Activated CD4-positive, alpha-beta T cell treated with anti-CD3 and anti-CD28 coated beads for 48 hours (primary cell): Measurements from ENCODE around the gene ABI1.

ENCODE experiments used
- DNase-seq: peaks from one replicate; pipeline ENCODE4 v3.0.0-alpha.2; 2020

The ABI1 gene

DNA sequence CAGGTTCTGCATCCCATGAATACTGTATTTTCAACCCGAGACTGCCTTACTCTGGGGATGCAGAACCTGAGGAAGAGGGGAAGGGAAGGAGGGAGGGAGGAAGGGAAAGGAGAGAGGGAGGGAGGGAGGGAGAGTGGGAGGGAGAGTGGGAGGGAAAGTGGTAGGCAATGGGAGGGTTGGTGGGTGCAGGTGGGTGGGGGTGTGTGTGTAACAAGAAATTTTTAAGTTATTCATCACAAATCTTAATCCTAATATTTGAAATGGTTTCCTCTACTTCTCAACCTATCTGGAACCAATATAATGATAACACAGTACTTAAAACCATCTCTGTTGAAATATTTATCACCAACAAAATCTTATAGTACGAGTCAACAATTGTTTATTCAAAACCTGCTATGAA is 95.2 kb downstream of the ABI1 start:
- no peak for DNase-seq

GRCh38 chr10:26759008-26759407 is 101.8 kb downstream of the ABI1 start:
- no peak for DNase-seq

- no peak for DNase-seq
Measured at GRCh38 chr10:26755443-26755903, 105.3 kb downstream of the ABI1 start.

DNA sequence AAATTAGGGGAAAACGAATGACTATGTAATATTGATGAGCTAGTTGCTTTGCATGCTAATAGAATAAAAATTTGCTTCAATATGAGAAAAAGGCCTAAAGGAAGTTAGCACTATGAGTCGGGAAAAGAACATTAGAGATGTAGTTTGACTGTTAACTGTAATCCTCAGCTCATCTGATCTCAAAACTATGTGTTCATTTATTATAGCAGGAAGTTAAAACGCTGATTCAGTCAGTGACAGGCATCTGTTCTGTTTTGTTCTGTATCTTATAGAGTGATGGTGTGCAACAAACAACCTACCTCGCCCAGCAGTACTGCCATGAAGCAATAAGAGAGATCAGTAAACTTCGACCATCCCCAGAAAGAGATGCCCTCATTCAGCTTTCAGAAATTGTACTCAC is 114.7 kb downstream of the ABI1 start:
- no peak for DNase-seq

DNA sequence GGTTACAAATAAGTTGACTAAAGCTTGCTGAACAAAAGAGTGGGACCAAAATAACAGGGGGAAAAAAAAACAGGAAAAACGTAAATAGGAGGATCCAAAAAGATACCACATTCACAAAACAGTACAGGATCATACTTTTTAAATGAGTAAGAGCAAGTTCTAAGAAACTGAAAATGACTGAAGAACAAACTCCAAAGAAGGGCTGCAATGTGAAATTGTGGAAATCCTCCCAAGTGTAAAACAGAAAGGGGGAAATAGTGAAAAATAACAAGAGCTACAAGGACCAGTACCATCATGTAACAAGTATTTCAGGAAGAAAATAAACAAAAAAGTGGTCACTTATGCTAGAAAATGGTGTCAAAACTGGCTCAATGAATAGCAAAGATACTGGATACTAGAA is 116.9 kb downstream of the ABI1 start:
- DNase-seq: no peak

DNA sequence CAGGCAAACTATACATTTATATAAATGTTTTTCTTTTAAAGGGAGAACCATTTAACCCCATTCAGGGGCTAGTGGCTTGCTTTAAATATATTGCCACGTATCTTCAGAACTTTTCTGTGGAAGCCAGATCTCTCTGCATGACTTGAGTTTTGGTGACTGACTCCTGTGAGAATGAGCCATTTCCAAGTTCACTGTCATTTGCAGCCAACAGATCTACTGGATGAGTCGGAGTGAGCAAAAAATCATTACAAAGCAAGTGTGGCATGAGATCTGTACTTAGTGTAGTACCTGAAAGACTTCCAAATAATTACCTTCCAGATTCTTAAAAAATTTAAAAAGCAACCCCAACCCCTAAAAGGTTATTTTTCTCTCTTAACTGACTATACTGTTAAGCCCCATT is 117.7 kb downstream of the ABI1 start:
- no peak for DNase-seq

GRCh38 chr10:26741368-26741767 is 119.4 kb downstream of the ABI1 start:
- no peak for DNase-seq

DNA sequence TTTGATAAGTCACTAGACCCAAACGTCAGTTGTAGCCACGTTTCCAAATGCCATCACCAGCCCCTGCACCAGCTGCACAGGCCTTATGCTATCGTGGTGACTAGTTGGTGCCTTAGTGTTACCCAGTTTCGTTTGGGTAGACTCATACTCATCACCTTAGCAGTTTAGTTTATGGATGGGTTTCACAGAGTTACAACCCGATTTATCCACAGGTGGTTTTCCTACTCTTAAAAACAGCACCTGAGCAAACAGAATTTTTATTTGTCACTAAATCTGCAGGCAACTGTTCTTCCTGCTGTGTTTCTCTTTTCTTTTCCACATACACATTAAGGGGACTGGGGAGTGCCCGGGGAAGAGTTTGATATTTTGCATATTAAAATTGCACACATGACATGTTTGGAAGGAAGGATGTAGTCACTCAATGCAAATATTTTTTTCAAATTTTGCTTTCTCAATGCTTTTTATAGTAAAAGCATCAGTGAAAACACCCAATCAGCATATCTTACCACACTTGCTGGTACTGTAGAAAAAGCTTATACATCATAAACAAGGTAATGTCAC is 121.6 kb downstream of the ABI1 start:
- DNase-seq: peak; percentile 44

- DNase-seq: no peak
Measured at GRCh38 chr10:26738301-26738911, 122.4 kb downstream of the ABI1 start.

- DNase-seq: peak; percentile 53
Measured at GRCh38 chr10:26737730-26738129, 123.0 kb downstream of the ABI1 start.

- no peak for DNase-seq
Measured at GRCh38 chr10:26735435-26735834, 125.3 kb downstream of the ABI1 start.

DNA sequence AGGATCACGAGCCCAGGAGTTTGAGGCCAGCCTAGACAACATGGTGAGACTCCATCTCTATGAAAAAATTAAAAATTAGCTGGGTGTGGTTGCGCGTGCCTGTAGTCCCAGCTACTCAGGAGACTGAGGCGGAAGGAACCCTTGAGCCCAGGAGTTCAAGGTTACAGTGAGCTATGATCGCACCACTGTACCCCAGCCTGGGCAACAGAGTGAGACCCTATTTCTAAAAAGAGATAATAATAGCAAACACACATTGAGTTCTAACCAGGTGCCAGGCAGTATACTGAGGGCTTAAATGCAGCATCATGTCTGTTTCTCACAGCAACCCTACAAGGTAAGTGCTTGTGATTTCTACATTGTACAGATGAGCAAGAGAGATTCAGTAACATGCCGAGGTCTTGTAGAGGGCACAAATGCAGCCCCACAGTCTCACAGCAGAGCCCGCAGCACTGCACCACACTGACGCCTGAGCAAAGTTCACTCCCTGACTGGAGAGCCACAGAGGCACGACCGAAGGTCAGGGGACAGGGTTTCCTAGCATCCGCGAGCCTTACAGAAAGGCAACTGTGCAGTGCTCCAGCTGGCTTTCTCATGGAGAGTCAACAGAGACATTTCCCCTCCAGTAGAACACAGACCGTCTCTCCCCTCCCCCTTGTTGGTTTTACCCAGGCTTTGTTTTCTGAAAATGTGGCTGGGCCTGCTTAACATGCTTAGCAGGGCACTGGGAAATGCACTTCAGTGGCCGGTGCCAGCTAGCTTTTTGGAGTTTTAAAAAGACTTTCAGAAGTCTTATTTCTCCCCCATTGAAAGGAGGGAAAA is 126.8 kb downstream of the ABI1 start:
- DNase-seq: no peak

- DNase-seq: no peak
Measured at GRCh38 chr10:26730552-26730951, 130.2 kb downstream of the ABI1 start.

- DNase-seq: no peak
Measured at GRCh38 chr10:26729395-26729794, 131.4 kb downstream of the ABI1 start.

DNA sequence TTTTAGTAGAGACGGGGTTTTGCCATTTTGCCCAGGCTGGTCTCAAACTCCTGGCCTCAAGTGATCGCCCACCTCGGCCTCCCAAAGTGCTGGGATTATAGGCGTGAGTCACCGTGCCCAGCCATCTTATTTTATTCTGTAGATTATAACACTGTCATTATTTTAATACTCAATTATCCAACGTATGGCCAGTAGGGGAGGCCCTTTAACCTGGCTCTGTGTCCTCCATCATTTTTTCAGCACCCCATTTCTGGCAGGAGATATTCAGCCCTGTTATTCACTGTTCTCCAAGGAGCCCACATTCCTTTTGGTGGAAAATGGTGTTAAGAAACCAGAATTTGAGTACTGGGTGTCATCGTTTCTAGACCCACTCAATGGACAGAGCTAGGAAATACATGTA is 131.8 kb downstream of the ABI1 start:
- no peak for DNase-seq

- DNase-seq: no peak
Measured at GRCh38 chr10:26727005-26727404, 133.8 kb downstream of the ABI1 start.

DNA sequence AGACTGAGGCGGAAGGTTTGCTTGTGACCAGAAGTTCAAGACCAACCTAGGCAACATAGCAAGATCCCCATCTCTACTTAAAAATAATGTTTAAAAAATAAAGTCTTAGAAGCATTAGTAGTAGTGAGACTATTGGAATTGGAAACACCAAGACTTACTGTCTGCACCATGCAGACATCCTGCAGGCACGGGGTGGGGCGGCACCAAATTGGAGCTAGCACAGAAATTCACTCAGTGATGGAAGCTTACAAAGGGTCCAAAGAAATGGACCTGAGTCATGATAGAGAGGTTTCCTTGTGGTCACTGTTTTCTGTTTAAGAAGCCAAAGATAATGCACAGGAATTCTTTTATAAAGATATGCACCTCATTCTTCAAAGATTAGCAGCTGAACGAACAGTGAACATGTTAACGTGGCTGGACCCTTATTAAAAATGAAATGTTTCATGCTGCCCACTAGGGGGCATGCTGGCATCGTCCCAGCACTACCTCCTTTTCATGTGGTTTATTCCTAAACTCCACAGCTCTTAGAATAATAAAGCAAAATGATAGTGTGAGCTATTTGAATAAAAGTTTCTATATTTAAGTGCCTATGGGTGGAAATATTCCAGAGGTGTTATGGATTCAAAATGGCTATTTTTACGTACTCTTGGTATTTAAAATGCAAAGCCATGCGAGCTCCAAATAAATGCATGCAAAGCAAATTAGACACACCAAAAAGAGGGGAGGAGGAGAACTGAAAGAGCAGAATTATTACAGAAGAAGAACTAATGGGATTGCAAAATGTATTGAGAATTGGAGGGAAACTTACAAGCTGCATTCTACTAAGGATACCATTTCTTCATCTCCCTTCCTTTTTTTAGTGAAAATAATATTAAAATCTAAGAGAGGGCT is 134.7 kb downstream of the ABI1 start:
- DNase-seq: peak; percentile 50

DNA sequence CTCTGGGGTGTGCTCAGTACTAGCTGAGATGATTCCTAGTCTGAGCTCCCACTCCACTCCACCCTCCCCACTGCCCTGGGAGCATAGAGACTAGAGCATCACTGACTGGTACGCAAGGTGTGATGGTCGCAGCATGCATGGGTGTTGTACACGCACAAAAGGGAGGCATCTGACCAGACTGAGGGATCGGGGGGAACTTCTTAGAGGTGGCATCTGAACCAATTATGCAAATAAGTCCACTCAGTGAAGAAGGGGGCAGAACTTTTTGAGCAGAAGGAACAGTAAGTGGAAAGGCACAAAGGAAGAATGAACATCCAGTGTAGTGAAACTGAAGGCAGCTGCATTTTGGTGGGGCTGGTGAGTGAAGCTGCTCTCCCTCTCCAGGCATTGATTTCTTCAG is 137.7 kb downstream of the ABI1 start:
- no peak for DNase-seq

- DNase-seq: peak; percentile 56
Measured at GRCh38 chr10:26721561-26721960, 139.2 kb downstream of the ABI1 start.

- DNase-seq: no peak
Measured at GRCh38 chr10:26717476-26717875, 143.3 kb downstream of the ABI1 start.

DNA sequence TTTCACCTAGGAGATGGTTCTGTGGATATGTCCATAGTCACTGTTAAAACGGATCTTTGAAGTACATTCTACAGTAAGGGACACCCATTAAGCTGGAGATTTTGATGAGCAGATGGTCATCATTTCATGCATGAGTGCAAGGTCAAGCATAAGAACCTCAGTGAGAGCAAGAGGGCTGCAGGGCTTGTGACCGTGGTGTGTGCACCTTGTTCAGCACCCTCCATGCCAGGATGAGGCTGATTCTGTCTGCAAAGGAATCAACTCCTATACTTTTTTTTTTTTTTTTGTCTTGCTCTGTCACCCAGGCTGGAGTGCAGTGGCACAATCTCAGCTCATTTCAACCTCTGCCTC is 145.6 kb downstream of the ABI1 start:
- DNase-seq: no peak

DNA sequence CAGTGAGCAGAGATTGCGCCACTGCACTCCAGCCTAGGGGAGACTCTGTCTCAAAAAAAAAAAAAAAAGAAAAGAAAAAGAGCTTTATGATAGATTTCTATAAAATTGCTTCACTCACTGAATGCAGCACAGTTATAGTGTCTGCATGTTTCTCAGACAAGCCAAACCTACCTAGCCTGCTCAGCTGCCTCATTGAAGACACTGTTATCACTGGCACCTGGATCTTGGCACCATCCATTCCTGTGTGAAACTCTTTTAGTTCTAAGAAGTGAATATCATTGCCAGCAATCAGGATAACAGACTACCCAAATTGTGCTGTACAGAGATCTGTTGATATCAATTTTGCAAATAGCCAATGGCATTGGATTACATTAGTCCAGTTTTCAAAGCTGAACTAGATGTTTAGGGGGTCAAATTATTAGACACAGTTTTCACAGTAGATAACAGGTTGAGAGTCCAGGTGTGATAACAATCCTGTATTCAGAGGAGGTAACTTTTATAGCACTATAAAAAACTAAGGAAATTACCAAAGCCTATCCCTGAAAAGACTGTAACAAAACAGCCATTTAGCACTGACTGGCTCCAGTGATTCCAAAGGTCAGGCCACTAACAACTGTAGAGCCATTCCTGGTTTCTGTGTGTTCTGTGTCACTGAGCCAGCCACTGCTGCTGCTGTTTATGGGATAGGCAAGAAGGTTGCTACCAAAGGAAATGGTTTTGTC is 146.2 kb downstream of the ABI1 start:
- DNase-seq: no peak

DNA sequence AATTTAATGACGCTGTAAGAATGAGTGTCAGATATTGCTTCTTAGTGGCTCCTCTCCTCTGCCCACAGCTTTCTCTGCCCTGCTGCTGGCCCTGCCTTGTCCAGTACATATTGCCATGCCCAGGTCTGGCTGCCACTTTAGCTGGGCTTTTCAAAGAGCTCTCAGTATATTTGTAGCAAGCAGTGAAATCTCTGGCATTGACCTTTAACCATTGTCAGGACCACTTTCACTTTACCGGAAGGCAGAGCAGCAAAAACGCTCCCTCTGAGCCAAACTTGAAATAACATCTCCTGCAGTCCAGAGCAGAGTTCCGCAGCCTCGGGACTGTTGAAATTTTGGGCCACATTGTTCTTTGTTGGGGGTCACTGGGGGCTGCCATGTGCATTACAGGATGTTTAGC is 149.4 kb downstream of the ABI1 start:
- DNase-seq: no peak
